ENCODE results near the gene POC1B.

The POC1B gene

DNA sequence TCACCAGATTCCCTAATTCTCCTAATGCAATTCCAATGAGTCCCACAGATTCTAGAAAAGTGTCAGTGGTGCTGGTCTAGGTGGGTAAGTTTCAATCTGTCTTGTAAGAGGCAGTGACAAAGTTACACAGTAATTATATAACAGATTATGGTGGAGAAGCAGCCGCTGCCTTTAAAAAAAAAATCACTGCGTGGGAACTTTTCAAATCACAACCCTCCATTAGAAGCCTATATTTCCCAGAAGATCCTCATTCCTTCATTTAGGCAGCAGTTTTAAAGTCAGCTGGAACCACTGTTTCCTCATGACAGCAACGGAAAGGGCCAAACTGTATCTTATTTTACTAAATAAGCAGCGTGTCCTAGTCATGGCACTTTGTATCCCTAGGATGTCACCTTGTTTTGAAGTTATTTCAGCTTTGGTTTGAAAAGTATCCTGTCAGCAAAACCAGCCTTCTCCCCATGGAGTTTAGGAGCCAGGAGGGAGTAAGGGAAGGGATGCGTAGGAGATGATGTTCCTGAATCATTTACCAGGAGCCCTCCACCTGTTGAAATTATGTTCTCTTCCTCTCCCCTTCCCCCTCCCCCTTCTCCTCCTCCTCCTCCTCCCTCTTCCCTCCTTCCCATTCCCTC, 145.9 kb downstream of the POC1B start:
- DNase-seq = no peak

- DNase-seq = no peak
Observed at GRCh38 chr12:89379148-89379838, 146.6 kb downstream of the POC1B start.

DNA sequence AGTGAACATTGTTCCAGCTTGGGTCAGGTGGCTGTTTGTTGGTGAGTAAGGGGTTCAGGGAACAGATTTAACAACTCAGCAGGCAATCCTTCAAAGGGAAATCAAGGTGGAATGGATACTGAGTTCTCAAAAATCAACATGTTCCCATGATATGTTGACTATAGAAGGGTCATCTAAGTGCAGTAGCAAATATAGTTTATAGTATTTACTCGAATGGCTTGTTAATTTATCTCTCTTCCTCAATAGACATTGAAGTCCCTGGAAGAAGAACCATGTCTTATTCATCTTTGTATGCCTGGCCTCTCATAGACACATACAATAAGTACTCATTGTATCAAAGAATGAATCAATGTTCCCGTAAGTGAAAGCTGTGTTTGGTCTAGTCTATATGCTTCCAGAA, 149.0 kb downstream of the POC1B start:
- DNase-seq = no peak

GRCh38 chr12:89376202-89376529, 149.7 kb downstream of the POC1B start:
- no peak for DNase-seq

DNA sequence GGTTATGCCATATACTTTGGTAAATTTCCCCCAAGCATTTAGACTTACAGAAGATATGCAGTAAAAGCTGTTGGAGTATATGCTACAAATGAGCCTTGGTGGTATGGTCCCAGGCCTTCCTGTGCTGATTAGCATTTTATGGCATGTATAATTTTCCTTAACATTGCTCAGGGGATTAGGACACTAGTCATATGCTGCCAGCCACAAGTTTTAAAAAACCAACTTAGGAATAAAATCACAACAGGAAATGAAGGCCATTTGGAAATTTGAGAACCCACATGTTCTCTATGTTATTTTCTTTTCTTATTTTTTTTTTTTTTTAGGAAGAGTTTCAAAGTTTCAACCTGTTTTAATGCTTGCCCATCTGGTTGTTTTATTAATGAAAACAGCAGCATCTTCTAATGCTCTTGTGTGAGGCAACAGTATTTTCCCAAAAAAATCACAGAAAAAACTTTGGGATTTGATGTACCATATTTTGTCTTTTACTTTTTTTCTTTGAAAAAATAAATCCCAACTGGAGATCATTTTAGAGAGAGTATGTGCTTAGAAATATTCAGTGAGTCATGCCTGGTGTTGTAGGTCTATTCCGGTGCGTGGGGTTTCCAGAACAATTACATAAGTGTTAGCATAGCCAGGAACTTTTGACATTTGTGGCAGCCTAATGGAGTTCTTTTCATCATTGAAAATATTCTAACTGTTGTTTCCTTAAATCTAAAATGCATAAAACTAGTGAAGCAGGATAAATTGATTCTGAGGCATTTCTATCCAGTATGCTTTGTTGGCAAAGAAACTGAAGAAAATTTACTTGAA, 151.9 kb downstream of the POC1B start:
- no peak for DNase-seq

GRCh38 chr12:89372584-89373370, 153.1 kb downstream of the POC1B start:
- DNase-seq = no peak

- no peak for DNase-seq
Observed at GRCh38 chr12:89370850-89371249, 155.0 kb downstream of the POC1B start.

DNA sequence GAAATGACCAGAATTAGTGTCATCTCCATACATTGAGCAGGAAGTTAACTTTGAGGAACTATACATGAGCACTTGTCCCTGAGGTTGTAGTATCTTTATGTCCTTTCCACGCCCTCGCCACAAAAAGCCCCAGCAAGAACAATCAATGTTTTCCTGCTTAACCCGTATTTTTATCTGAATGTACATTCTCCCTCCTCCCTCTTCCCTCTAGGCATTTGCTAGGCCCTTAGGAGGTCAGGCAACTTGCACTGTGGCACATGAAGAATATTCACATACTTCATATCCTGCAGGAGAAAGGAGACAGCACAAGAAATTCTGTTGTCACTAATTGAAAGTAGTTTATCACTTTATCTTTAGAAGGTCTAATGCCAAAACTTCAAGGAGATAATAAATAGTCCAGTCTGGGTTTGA, 155.4 kb downstream of the POC1B start:
- DNase-seq = no peak

Measured in stimulated activated CD4-positive, alpha-beta T cell treated with anti-CD3 and anti-CD28 coated beads, Interleukin-1b, Interleukin-23, amount 100 ng/mL, for 48 hours (primary cell).